Astrocyte of the hippocampus (primary cell): ENCODE results near the gene TXNRD2.

Source experiments
- DNase-seq: peaks from one replicate; pipeline ENCODE4 v3.0.0; 2011; ENCODE audit warnings: low read depth, low spot score

TXNRD2 gene

DNA sequence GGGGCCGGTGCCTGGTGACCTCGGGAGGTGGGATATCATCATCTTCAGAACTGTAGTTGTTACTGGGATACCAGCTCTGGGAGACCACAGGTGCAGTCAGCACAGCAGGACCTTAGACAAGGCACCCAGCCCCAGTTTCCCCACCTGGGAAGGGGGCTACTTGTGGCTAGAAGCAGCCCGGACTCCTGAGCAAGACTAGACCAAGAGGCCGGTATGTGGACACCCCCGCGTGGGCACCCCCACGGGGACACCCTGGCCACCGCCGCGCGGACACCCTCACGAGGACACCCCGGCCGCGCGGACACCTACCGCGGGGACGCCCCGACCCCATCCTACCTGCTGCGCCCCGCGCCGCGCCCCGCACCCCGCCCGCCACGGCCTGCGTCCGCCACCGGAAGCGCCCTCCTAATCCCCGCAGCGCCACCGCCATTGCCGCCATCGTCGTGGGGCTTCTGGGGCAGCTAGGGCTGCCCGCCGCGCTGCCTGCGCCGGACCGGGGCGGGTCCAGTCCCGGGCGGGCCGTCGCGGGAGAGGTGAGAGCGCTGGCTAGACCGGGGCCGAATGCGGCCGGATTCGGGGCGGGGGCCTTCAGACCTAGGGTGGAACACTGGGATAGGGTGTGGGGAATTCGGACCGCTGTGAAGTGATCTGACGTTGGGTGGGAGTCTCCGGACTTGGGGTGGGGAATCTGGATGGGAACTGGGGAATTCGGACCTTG, at the start of gene TXNRD2, which contains the start of gene COMT:
Gene TXNRD2, minus strand, starts transcription at position 454 of the 718 bp plus-strand sequence. Its CDS starts 15 bp downstream, at position 439.
Gene COMT, plus strand, starts transcription at position 408 of the 718 bp plus-strand sequence. CDS start 20,755 bp downstream, outside the sequence.
- peak; percentile 86 for DNase-seq

DNA sequence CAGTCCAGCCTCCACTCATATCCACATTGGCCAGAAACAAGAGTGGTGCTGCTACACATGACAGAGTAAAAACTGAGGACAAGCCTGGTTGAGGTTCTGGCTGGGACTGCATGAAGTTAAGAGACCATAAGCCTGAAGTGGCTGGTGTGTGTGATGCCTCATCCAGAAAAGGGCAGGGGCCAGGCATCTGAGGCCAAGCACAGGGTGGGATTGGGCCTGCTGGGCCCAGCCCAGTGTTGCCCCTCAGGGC, 49.7 kb upstream of the TXNRD2 start:
- DNase-seq = no peak

DNA sequence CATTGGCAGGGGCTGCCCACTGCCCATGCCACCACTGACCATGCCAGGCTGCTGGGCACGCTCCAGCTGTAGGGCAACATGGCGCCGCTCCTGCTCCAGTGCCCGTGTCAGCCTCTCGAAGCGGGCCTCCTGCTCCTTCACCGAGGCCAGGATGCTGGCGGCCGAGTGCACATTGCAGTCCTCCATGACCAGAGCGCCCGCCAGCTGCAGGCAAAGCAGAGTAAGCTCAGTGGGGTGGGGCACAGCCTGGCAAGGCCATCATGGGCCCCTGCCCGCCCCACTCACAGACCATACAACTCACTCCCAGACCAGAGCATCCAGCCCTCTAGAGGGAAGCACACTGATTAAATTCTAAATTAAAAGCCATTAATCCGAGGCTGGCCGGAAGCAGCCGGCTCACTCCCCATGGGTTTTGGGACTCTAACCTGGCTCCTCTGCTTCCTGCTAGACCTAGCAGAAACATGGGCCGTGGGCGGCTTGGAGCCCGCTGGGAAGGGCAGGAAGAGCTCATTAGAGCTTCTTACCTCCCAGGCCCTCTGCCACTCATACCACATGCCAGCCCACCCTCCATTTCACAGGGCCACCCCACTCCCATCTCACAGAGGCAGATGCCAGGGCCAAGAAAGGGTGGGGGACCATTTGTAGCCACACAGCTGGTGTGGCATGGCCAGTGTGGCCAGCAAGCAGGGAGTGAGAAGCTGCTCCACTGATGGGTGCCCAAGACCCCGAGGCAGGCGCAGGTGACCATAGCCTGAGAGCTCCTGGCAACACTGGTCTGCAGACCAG, 49.2 kb upstream of the TXNRD2 start:
- DNase-seq = no peak

- DNase-seq = no peak
Observed at GRCh38 chr22:19990188-19990587, 48.6 kb upstream of the TXNRD2 start.

- no peak for DNase-seq
Observed at GRCh38 chr22:19989725-19990067, 48.1 kb upstream of the TXNRD2 start.

DNA sequence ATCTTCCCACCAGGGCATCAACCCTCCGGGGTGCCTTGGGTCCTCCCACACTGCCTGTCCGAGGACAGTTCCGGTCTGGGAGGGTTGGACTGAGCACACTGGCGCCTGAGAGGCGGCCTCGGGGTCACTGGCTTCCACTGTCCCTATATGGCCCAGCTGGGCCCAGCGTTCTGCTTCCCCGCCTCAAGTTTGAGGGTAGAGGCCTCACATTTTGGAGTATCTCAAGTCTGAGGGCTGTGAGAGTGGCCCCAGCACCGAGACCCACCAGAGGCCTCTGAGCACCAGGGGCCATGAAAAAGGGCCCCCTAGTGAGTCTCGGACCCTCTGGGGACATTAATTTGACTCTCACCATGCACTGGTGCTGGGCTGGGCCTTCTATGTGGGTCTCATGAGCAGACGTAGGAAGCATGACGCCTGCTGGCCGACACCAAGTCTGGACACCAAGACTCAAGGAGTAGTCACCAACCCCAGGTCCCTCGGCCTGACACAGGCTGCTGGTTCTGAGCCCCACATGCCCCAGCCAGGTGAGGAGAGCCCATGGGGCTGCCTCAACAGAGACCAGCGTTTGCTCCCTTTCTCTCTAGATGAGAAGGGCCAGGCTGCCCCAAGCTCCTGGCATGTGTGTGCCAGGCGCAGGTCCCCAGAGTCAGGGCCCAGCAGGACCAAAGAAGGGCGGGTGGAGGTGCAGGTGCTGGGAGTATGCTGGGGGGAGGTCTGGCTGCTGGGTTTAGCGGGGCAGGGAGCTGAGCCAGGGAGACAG, 47.5 kb upstream of the TXNRD2 start:
- no peak for DNase-seq

DNA sequence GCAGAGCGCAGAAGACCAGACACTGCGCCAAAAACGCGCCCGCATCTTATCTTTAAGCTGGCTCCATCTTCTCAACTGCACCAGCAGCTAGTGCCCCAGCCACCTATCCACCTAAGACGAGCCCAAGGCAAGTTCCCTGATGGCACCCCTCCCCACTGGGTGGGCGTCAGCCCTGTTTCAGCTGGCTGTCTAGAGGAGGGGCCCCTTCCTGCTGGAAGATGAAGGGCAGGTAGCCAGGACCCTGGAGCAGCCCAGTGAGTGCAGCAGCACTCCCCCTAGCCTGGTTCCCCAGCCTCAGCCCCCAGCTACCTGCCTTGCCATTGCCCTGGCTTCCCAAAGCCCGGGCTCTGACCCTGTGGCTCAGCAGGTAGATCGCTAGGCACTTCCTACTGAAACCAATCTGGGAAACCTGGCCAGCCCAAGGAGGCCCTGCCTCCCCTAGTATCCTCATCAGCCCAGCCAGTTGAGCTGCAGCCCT, 46.8 kb upstream of the TXNRD2 start:
- no peak for DNase-seq

DNA sequence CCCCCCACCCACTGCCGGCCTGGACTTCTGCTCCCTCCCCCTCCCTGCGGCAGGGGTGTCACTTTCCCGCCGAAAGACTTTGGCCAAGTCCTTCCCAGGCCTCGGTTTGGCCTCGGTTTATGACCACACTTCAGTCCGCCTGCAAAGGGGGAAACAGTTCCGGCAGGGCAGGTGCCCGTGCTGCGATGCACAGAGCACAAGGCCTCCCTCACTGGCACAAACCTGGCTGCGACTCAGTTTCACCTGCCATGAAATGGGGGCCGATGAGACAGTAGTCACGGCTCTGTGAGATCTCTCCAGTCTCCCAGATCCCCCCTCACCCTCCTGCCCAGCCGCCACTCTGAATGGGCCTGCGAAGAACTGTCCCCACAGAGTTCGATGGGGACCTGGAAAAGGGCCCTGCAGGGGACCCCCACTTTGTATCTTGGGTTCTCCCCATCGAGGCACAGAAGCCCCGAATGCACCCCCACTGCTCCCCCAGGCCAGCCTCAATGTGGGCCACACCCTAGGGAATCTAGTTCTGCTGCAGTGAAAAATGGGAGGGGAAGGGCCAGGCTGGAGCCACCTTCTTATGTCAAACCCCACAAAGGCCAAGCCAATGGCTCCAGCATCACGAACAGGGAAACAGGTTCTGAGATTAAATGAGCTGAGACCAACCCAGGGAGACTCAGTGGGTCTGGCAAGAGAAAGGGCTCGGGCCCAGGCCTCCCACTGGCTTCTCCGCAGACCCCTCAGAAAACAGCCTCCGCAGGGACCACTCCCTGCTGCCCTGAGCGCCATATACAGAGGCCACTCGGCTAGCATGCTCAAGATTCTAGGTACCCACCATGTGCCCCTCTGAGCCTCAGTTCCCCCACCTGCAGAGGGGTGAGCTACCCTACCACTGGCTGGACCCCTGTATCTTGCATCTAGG, 46.0 kb upstream of the TXNRD2 start:
- DNase-seq = no peak

- peak; percentile 92 for DNase-seq
Observed at GRCh38 chr22:19986410-19987341, 45.1 kb upstream of the TXNRD2 start.

DNA sequence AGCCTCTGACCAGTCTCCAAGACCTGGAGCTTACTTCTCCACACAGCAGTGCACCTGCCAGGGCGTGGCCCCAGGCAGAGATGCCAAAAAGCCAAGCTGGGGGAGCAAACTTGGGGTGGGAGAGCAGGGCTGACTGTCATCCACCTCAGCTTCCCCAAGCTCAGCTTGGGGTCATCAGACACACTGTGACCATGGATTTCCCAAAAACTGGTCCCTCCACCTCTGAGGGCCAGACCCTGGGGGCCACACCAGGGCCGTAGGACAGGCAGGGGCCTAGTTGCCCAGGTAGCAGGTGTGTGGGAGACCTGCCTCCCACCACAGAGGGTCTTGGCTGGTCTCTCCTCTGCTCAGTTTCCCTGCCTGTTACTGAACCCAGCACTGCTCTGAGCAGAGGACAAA, 44.4 kb upstream of the TXNRD2 start:
- DNase-seq = no peak

DNA sequence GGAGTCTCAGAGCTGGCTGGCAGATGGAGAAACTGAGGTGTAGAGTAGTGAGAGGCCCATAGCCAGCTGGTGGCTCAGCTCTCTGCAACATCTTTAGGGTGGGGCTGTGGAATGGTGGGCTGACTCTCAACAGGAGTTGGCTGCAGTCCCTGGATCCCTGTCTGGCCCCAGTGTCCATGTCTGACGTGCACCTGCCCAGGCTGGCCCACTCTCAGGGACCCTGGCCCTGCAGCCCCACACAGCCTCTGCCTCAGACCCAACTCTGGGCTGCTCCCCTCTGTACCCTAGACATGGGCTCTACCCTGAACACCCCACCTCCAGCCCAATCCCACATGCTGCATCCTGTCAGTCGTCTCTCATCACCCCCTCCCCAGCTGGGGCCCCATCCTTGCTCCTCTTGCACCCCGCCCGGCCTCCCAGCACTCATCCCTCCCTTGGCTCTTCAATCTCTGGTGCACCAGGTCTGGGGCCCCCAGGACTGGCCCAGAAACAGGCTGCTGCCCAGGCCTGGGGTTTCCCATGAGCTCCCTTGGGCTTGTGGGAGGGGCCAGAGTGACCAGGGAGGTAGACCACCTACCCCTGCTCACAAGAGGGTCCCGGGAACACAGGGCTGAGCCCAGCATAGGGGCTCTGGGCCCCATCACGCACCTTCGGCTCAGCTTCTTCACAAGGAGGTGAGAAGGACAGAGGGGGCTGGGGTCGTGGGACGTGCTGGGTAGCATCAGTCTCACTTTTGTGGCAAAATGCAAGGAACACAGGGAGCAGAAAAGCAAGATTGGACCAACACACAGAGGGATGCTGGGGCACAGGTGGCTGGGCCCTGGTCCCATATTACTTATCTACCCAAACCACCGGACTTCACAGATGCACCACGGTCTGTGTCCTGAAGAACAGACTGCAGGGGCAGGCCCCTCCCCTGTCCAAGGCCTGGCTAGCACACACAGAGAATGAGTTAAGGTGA, 43.5 kb upstream of the TXNRD2 start:
- DNase-seq = no peak

- peak; percentile 83 for DNase-seq
Observed at GRCh38 chr22:19984201-19984753, 42.7 kb upstream of the TXNRD2 start.

DNA sequence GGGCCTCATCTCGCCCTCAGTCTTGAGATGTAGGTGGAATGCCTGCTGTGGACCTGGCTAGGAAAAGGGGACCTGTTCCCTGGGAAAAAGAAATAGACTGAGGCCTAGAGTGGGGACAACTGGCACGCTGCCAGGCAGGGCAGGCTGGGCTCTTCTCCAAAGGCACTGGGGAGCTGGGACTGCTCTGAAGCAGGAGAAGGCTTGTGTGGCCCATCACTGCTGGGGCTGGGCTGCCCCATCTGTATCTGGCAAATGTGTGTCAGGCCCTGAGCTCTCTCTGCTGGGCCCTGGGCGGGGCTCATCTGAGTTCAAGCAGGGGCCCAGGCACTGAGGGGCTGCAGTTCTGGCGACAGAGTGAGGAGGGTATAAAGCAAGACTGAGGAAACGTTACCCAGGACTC, 42.1 kb upstream of the TXNRD2 start:
- no peak for DNase-seq

DNA sequence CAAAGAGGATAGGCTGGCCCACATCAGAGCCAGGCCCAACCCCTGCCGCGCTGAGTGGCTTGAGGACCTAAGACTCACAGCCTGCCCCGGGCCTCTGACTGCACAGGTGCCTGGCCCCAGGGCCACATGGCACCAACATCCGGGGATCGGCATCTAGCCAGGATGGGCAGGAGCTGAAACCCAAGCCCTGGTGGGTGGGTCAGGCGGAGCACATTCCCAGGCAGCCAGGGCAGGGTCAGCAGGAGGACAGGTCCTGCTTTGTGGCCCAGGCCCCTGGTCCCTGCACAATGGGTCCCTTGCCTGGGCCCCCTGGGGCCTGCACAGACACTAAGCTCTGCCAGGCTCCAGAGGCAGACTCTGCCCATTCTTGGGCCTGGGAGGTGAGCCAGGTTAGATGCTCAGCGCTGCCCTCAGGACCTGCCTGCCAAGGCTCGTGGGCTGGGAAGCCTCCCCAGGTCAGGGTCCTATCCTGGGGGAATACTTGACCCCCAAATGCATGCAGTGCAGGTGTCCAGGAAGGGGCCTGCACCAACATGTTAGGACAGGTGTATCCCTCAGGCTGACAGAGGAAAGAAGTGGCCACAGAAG, 41.5 kb upstream of the TXNRD2 start:
- no peak for DNase-seq

GRCh38 chr22:19981961-19982920, 40.6 kb upstream of the TXNRD2 start:
- no peak for DNase-seq

- no peak for DNase-seq
Observed at GRCh38 chr22:19981171-19981960, 39.7 kb upstream of the TXNRD2 start.
